GM04504 (cell line): ENCODE data around the gene SPEN.

Experiments used
- DNase-seq: peaks from one replicate; pipeline ENCODE4 v3.0.0-alpha.2; 2012; ENCODE audit warnings: low read depth

SPEN gene

DNA sequence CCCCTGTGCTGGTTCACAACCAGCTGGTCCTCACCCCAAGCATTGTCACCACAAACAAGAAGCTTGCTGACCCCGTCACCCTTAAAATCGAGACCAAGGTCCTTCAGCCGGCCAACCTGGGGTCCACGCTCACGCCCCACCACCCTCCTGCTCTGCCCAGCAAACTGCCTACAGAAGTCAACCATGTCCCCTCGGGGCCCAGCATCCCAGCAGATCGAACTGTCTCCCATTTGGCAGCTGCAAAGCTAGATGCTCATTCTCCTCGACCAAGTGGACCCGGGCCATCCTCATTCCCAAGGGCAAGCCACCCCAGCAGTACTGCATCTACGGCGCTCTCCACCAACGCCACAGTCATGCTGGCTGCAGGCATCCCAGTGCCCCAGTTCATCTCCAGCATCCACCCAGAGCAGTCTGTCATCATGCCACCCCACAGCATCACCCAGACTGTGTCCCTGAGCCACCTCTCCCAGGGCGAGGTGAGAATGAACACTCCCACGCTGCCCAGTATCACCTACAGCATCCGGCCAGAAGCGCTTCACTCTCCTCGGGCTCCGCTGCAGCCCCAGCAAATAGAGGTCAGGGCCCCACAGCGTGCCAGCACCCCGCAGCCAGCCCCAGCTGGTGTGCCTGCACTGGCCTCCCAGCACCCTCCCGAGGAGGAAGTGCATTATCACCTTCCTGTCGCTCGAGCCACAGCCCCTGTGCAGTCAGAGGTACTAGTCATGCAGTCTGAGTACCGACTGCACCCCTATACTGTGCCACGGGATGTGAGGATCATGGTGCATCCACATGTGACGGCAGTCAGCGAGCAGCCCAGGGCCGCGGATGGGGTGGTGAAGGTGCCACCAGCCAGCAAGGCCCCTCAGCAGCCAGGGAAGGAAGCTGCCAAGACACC, 87.8 kb downstream of the SPEN start:
- DNase-seq: no peak

GRCh38 chr1:15936025-15936424, 88.5 kb downstream of the SPEN start:
- no peak for DNase-seq

GRCh38 chr1:15937146-15937545, 89.6 kb downstream of the SPEN start:
- DNase-seq: no peak

- DNase-seq: no peak
These were observed 90.2 kb downstream of the SPEN start for GRCh38 chr1:15937706-15938168.

DNA sequence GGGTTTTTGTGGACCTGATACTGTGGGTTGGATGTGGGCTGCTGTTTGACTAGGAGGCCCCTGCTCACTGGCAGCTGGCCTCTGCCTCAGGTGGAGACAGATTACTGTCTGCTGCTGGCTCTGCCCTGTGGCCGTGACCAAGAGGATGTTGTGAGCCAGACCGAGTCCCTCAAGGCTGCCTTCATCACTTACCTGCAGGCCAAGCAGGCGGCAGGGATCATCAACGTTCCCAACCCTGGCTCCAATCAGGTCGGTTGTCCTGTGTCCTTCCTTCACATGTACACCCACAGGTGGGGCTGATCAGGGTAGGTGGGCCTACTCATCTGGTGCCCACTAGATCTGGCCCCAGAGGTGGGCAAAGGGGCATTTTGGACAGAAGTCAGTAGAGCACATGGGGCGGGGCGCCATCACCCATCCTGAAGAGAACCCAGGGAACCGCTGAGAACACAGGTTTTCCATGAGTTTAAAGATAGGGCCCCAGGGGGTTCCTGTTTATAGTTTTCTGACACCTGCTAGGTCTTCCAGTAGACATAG, 91.2 kb downstream of the SPEN start:
- DNase-seq: no peak

DNA sequence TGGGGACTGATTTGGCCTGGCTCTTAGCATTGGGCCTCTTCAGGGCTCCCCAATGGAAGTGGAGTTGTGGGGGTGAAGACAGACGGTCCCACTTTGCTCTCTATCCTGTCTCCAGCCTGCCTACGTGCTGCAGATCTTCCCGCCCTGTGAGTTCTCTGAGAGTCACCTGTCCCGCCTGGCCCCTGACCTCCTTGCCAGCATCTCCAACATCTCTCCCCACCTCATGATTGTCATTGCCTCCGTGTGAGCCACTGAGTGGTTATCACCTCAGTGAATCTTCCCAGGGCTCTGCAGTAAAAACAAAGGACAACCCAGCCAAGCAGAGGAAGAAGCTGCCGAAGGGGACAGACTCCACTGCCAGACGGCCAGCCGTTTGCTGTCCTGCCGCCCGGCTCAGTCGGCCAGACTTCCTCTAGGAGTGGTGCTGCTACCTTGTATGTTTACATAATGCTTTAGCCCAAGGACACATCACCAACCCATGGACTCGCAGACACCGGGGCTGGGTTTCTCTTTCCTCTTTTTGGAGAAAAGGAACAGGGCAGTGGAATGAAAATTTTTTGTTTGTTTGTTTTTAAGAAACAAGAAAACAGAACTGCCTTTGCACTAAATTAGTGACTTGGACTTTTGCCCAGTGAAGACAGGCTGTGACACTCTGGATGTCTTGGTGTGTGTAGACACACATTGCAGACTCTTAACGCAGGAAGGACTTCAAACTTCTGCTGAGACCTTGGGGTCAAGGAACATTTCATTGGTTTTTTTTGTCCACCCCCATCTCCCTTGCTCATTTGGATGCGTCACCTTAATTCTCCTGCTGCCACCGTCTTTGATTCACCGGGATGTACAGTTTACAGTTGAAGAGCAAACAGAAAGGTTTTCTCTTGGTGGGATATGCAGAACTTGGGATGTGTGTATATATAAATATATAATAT, 91.9 kb downstream of the SPEN start:
- no peak for DNase-seq

DNA sequence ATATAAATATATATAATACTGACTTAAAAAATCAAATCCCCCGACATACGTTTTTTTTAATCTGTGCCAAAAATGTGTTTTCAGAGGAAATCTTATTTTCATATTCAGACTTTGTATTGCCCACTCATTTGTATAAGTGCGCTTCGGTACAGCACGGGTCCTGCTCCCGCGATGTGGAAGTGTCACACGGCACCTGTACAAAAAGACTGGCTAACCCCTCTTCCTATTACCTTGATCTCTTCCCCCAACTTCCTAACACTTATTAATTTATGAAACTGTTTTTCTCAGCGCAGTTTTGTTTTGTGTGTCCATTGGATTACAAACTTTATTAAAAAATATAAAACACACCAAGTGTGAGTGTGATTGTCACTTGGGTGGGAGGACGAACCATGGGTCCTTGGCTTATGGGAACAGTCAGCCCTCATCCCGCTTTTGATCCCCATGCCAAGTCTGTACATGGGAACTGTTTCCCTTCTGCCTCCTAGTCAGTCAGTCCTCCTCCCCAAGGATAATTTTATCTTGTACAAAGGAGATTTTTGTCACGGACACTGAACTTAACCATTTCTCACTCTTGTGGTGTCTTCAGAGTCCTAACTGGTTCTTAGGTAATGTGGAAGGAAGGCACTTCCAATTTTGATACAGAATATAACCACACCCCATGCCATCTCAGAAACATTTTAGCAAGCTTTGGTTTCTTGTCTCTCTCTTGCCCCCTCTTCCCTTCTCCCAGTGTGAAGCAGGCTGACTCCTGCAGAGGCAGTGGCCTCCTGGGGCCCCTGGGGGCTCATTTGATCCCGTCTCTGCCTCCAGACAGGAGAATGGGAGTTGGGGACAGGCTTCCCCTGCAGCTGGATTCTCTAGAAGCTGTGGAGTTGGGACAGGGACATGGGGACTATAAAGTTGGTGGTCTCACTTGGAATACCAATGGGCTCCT, 92.9 kb downstream of the SPEN start:
- no peak for DNase-seq

- DNase-seq: no peak
These were observed 93.7 kb downstream of the SPEN start for GRCh38 chr1:15941044-15941840.

DNA sequence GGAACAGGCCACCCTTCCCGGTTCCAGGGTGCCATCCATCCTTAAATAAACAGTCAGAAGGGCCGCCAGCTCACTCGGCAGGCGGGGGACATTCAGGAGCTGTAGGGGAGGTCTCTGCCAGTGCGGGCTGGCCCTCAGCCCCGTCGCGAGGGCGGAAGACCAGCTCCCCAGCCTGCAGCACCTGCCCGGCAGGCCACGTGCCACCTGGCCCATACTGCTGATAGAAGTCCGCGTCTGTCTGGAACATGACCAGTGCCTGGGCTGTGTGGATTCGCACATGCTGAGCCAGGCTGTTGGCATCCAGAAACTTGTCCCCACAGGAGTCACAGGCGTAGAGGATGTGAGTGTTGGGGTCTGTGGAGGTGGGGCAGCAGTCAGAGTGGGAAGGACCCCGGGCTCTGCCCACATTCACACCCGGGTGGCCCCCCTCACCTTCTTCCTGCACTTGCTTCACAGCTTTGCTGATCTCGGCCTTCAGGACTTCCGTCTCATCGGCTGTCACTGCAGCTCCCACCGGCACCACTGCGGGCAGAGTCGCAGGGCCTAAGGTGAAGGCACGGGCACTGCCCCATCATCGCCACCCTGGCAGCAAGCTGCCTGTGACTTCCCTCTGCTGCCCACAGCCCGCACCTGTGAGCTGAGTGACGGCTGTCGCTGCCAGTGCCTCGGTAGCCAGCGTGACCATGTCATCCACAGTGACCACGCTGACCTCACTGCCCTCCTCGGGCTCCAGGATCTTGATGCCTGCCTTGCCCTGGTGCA, 94.6 kb downstream of the SPEN start:
- no peak for DNase-seq

GRCh38 chr1:15942661-15943327, 95.3 kb downstream of the SPEN start:
- no peak for DNase-seq

GRCh38 chr1:15943328-15943991, 96.0 kb downstream of the SPEN start:
- DNase-seq: no peak

DNA sequence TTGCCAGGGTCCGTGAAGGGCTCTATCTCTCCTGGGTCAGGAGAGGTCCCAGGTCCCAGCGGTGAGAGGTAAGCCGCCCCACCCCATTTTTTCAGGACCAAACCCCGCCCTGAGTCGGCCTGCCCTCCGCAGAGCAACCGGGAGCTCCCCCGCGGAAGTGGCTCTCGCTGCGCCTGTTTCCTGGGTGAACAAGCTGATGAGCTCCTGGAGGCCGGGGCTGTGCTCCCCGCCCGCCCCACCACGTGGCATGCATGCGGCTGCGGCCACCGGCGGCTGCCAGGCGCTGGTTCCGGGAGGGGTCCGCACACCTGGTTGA, 96.4 kb downstream of the SPEN start:
- no peak for DNase-seq

DNA sequence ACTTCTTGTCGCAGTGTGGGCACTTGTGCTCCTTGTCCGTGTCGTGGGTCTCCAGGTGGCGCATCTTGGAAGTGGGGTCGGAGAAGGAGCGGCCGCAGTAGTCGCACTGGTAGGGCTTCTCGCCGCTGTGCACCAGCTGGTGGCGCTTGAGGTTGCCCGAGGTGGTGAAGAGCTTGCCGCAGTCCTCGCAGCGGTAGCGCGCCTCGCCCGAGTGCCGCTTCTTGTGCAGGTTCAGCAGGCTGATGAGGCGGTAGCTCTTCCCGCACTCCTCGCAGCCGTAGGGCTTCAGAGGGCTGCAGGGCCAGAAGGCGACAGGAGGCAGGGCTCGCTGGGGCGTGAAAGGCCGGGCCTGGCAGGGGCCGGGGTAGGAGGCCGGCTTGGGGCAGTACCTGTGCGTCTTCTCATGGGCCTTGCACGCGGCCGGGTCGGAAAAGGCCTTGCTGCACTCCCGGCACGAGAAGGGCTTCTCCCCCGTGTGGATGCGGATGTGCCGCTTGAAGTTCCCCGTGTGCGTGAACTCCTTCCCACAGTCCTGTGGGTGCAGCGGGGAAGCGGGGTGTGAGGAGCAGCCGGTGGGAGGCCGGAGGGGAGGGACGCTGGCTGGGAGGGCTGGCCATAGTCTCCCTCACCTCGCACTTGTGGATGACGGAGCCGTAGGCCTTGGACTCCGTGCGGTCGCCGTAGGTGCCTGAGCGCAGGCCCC, 97.0 kb downstream of the SPEN start:
- DNase-seq: no peak

- DNase-seq: no peak
These were observed 97.7 kb downstream of the SPEN start for GRCh38 chr1:15945011-15945831.

GRCh38 chr1:15945832-15946448, 98.4 kb downstream of the SPEN start:
- DNase-seq: no peak

GRCh38 chr1:15946571-15947381, 99.3 kb downstream of the SPEN start:
- no peak for DNase-seq
